T1000 (cell line): ENCODE measurements around the gene KLF5.

Source experiments
- DNase-seq: peaks from one replicate; lab custom pipeline; 2025; ENCODE audit warnings: mixed read lengths; lab: John Stamatoyannopoulos, UW

The KLF5 gene

DNA sequence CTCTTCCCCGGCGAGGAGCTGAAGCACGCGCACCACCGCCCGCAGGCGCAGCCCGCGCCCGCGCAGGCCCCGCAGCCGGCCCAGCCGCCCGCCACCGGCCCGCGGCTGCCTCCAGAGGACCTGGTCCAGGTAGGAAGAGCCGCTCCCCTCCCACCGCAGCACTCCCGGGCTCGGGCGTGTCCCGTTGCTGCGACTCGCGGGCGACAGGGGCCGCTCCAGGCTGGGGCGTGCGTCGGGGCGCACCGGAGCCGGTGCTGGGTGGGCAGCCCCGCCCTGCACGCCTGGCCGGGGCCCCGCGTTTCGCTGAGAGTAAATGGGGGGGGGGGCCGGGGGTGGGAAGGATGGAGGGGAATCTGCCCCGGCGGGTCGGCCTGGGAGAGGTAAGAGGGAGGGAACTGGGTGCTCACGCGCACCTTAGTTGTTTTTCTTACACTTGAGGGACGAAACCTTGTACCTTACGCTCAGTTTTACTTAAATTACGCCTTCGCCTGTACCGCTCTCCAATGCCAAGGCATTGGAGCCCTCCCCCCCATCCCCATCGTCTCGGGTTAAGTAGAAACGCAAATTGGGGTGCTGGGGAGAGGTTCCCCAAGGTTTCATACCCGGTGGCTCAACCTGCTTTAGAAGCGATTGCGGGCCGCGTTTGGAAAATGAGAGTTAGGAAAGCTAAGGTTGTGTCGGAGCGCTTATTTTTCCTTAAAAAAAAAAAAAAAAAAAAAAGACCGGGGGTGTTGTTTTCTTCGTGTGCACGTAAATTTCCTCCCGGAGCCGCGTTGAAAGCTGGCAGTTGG, 850 bp downstream of the KLF5 start:
- DNase-seq: peak; percentile 24

GRCh38 chr13:73060251-73061160, 1.7 kb downstream of the KLF5 start:
- peak; percentile 7 for DNase-seq

DNA sequence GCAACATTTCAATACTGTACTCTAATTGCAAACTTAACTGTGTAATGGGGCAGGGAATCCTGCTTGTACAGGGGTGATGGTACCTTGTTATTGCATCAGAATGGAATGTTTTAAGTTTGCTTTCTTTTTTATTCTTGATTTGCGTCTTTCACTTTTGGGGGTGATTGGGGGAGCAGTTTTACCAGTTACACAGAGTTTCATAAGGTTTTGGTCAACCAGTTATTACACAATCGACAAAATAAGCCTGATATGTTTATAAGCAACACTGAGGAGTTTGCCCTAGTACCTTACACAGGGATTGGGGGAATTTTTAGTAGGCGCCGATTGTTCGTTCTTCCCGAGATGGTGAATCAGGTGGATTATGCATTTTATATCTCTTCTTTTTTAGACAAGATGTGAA, 2.7 kb downstream of the KLF5 start:
- DNase-seq: no peak

DNA sequence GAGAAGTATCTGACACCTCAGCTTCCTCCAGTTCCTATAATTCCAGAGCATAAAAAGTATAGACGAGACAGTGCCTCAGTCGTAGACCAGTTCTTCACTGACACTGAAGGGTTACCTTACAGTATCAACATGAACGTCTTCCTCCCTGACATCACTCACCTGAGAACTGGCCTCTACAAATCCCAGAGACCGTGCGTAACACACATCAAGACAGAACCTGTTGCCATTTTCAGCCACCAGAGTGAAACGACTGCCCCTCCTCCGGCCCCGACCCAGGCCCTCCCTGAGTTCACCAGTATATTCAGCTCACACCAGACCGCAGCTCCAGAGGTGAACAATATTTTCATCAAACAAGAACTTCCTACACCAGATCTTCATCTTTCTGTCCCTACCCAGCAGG, 3.1 kb downstream of the KLF5 start:
- DNase-seq: no peak

DNA sequence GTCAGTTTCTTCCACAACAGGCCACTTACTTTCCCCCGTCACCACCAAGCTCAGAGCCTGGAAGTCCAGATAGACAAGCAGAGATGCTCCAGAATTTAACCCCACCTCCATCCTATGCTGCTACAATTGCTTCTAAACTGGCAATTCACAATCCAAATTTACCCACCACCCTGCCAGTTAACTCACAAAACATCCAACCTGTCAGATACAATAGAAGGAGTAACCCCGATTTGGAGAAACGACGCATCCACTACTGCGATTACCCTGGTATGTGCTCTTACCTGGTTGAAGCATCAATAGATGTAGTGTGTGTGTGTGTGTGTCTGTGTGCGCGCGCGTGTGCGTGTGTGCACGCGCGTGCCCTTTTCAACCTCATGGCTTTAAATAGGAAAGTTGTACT, 3.7 kb downstream of the KLF5 start:
- no peak for DNase-seq

GRCh38 chr13:73063166-73063565, 4.4 kb downstream of the KLF5 start:
- no peak for DNase-seq

DNA sequence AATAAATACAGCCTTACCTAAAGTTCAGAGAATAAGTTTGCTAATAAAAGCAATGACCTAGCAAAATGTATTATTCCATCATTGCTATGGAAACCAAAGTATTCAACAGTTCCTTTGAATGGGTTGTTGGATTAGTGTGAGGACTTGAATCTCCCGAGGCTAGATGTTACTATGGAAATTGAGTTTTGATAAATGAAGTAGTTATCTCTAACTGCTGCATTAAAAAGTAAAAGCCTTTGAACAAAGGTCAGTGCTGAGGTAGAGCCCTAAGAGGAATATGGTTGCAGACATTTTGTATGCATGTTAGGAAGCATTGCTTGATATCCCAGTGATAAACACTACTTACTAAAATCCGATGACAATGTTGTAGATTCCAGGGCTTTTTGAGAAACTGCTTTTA, 6.2 kb downstream of the KLF5 start:
- no peak for DNase-seq

- no peak for DNase-seq
These were observed 7.0 kb downstream of the KLF5 start for GRCh38 chr13:73065665-73066340.

DNA sequence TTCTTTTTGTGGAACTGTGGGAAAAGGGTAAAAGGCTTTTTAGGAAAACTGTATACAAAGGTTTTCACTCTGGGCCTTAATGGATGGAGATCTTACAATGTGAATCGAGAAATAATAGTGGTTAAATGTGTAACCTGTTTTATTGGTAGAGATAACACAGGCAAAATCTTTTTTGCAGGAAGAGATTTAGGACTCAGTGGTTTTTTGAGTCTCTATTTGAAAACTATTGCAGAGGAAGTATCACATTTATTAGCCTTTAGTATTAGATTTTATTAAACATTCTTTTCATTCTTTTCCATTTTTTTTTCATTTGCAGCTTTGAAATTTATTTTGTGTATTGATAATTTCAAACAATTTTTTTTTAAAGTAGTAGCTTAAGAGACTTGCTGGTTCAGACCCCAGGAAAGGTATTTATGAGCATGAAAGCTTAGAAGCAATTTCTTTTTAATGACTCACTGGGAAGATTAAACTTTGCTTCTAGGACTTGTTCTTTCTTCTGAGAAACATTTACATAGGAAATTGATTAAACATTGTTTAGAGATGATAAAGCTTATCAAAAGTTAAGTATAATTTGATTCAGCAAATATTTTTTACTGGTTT, 10.5 kb downstream of the KLF5 start:
- no peak for DNase-seq

GRCh38 chr13:73070451-73071098, 11.8 kb downstream of the KLF5 start:
- no peak for DNase-seq

DNA sequence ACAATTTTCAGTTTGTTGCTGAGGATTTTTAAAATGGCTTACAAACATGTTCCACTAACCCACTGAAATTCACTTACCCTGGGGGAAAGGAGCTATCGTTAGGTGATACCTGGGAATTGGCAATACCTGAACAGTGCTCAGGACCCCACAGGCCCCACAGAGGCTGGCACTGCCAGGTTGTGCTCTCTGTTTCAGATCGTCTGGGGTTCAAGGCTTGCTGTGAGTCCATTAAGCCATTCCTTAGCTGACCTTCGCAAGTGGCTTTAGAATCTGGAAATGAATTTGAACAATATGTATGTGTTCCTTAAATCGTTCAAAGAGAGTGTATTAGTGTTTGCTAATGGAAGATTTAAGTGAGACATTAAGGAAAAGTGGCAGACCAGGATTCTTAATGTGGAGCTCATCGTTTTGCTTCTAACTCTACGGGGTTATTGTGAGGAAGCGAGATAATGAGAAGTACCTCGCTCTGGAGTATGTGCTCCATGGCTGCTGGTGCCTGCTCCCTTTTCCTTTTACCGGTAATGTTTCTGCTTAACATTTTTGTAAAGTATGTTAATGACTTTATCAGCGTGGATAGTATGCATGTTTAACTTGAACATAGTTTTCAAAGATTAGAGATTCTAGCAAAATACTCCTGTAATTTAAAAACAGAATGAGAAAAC, 13.6 kb downstream of the KLF5 start:
- DNase-seq: no peak

DNA sequence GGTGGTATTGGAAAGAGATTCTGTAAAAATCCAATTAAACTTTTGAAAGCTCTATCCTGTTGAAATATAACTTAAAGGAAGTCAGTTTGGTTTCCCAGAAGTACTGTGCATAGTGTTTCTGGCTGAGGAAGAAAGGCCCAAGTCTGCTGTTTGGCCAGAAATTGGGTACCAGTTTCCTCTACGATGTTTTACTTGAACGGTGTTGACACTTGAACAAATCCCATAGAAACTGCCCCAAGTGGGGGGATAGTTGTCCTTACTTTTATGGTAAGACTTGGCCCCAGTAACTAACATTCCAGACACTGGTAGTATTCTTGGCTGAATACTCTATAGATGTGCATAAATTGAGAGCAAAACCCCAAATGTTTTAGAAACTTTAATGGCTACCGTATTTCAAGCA, 14.2 kb downstream of the KLF5 start:
- DNase-seq: no peak

GRCh38 chr13:73074014-73074413, 15.2 kb downstream of the KLF5 start:
- no peak for DNase-seq

DNA sequence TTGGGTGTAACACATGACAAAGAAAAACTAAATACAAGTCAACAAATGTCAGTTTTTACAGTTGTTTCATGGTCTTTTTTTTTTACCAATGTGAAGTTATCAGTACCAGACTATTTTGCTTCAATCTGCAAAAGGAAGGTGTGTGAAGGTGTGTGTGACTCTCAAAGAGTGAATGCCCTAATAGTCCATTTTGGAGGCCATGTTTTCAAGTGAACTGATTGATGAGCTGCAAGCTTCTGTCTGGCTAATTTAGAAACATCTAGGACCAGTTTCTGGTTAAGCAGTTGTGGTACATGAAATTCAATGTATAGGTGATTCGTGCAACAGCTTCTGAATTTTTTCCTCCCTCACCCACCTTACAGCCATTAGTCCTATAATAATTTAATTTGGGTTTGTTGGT, 16.1 kb downstream of the KLF5 start:
- DNase-seq: no peak

GRCh38 chr13:73075546-73075945, 16.7 kb downstream of the KLF5 start:
- no peak for DNase-seq

DNA sequence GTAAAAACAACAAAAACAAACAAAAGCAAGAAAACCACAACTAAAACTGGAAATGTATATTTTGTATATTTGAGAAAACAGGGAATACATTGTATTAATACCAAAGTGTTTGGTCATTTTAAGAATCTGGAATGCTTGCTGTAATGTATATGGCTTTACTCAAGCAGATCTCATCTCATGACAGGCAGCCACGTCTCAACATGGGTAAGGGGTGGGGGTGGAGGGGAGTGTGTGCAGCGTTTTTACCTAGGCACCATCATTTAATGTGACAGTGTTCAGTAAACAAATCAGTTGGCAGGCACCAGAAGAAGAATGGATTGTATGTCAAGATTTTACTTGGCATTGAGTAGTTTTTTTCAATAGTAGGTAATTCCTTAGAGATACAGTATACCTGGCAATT, 17.1 kb downstream of the KLF5 start:
- DNase-seq: no peak

- no peak for DNase-seq
These were observed 19.1 kb downstream of the KLF5 start for GRCh38 chr13:73077865-73078264.

- DNase-seq: no peak
These were observed 20.6 kb downstream of the KLF5 start for GRCh38 chr13:73079359-73079758.

- DNase-seq: no peak
These were observed 22.6 kb downstream of the KLF5 start for GRCh38 chr13:73081256-73081915.

GRCh38 chr13:73082471-73082870, 23.7 kb downstream of the KLF5 start:
- DNase-seq: no peak

DNA sequence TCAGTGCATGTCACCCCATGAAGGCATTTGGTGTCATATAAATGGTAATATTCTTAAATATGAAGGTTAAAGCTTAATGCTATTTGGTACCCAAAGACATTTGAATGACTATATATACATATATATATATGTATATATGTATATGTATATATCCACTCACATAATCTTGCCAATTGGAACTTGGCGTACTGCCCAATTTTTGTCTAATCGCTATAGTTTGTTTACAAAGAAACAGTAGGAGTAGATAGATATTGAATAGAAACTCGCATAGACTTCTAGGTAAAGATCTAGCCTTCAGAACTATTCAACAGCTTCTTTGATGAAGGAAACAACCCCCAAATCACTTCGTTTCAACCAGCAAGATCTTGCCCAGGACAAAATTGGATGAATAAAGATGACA, 24.1 kb downstream of the KLF5 start:
- no peak for DNase-seq
